IMR-90 (cell line): ENCODE data around the gene ARMC3.

Experiments
- BHLHE40 ChIP-seq: fragments of 150-350 bp; IDR thresholded peaks from 2 replicates; pipeline ENCODE4 v1.6.1; 2016; ENCODE audit warnings: mild to moderate bottlenecking, low read depth, low read length
- CEBPB ChIP-seq: IDR thresholded peaks from 2 replicates; pipeline ENCODE4 v1.6.1; 2012; ENCODE audit warnings: low read depth, low read length, improper control_type of control experiment
- CHD1 ChIP-seq: IDR thresholded peaks from 2 replicates; pipeline ENCODE4 v1.6.1; 2012; ENCODE audit warnings: low read depth, low read length, improper control_type of control experiment
- CTCF ChIP-seq: conservative IDR thresholded peaks from 2 replicates; pipeline ENCODE4 v1.5.1; 2012; ENCODE audit warnings: mild to moderate bottlenecking, low read depth, low read length, improper control_type of control experiment
- ELK1 ChIP-seq: fragments of 150-350 bp; IDR thresholded peaks from 2 replicates; pipeline ENCODE4 v1.6.1; 2016; ENCODE audit warnings: low read depth, mild to moderate bottlenecking, low read length, moderate library complexity, borderline replicate concordance
- FOS ChIP-seq: fragments of 150-350 bp; IDR thresholded peaks from 2 replicates; pipeline ENCODE4 v1.6.1; 2016; ENCODE audit warnings: low read depth, low read length
- MAFK ChIP-seq: IDR thresholded peaks from 2 replicates; pipeline ENCODE4 v1.6.1; 2012; ENCODE audit warnings: low read depth, low read length, improper control_type of control experiment
- MXI1 ChIP-seq: IDR thresholded peaks from 2 replicates; pipeline ENCODE4 v1.6.1; 2012; ENCODE audit warnings: low read depth, mild to moderate bottlenecking, low read length, moderate library complexity, borderline replicate concordance
- POLR2A ChIP-seq: IDR thresholded peaks from 2 replicates; pipeline ENCODE4 v1.6.1; 2012; ENCODE audit warnings: mild to moderate bottlenecking, low read depth, low read length
- RAD21 ChIP-seq: IDR thresholded peaks from 2 replicates; pipeline ENCODE4 v1.6.1; 2012; ENCODE audit warnings: low read length, improper control_type of control experiment
- RCOR1 ChIP-seq: IDR thresholded peaks from 2 replicates; pipeline ENCODE4 v1.6.1; 2012; ENCODE audit warnings: mild to moderate bottlenecking, low read length, improper control_type of control experiment; ENCODE audit not compliant: insufficient replicate concordance
- RFX5 ChIP-seq: IDR thresholded peaks from 2 replicates; pipeline ENCODE4 v1.8.0; 2012; ENCODE audit warnings: low read depth, mild to moderate bottlenecking, low read length, moderate library complexity
- USF2 ChIP-seq: fragments of 150-350 bp; IDR thresholded peaks from 2 replicates; pipeline ENCODE4 v1.6.1; 2017; ENCODE audit warnings: mild to moderate bottlenecking, antibody characterized with exemption, low read length, low read depth

GRCh38 chr10:22980822-22981221 is 53.0 kb downstream of the ARMC3 start:
- TF ChIP-seq MXI1 (no peak), BHLHE40 (no peak), CTCF (no peak), RAD21 (no peak), RFX5 (no peak), POLR2A (no peak), ELK1 (no peak), CEBPB (no peak), USF2 (no peak), MAFK (no peak), FOS (no peak), CHD1 (no peak), RCOR1 (no peak)
